Smooth muscle cell (in vitro differentiated cells): ENCODE results near the gene YKT6. TPM values are rescaled to one million over a fixed set of nuclear protein-coding genes. Genes with fewer than 3 reads are reported as not detected.
A peak's percentile ranks its signal among the peaks of the same experiment; 100 is the strongest.
"Not testable (repeated sequence)": the region's sequence is repeated elsewhere in the genome, so short reads cannot be mapped to it uniquely, and the experiment has no call there.

Source experiments
- DNase-seq: peaks from one replicate; lab custom pipeline; 2025; ENCODE audit not compliant: unreplicated experiment; lab: John Stamatoyannopoulos, UW
- H2AFZ ChIP-seq: fragments of 200-600 bp; sonication (generic); 2 replicates; pipeline ENCODE4 v1.6.0; 2016; ENCODE audit warnings: antibody characterized with exemption, low read depth, mild to moderate bottlenecking
- H3F3A ChIP-seq: fragments of 200-600 bp; sonication (generic); 2 replicates; pipeline ENCODE4 v1.6.0; 2017; ENCODE audit warnings: antibody characterized with exemption, low read depth
- H3K27ac ChIP-seq: fragments of 200-600 bp; sonication (generic); 2 replicates; pipeline ENCODE4 v1.5.1; 2016; ENCODE audit warnings: low read depth, mild to moderate bottlenecking
- H3K27me3 ChIP-seq: fragments of 200-600 bp; sonication (generic); 2 replicates; pipeline ENCODE4 v1.6.1; 2016; ENCODE audit warnings: low read depth, mild to moderate bottlenecking
- H3K36me3 ChIP-seq: fragments of 200-600 bp; sonication (generic); 2 replicates; pipeline ENCODE4 v1.5.1; 2016; ENCODE audit warnings: low read depth
- H3K4me1 ChIP-seq: fragments of 200-600 bp; sonication (generic); 2 replicates; pipeline ENCODE4 v1.5.1; 2016; ENCODE audit warnings: low read depth
- H3K4me2 ChIP-seq: fragments of 200-600 bp; sonication (generic); 2 replicates; pipeline ENCODE4 v1.6.0; 2016; ENCODE audit warnings: mild to moderate bottlenecking
- H3K4me3 ChIP-seq: fragments of 200-600 bp; sonication (generic); 2 replicates; pipeline ENCODE4 v1.5.1; 2016; ENCODE audit warnings: mild to moderate bottlenecking
- H3K79me2 ChIP-seq: fragments of 200-600 bp; sonication (generic); 2 replicates; pipeline ENCODE4 v1.6.0; 2016; ENCODE audit warnings: low read depth, mild to moderate bottlenecking
- H3K9ac ChIP-seq: fragments of 200-600 bp; sonication (generic); 2 replicates; pipeline ENCODE4 v1.6.0; 2016; ENCODE audit warnings: low read depth
- H3K9me3 ChIP-seq: fragments of 200-600 bp; sonication (generic); replicated peaks from 2 replicates; pipeline ENCODE4 v1.5.1; 2016; ENCODE audit warnings: low read depth
- H4K20me1 ChIP-seq: fragments of 200-600 bp; sonication (generic); 2 replicates; pipeline ENCODE4 v1.6.0; 2016; ENCODE audit warnings: low read depth
- WGBS: methylation state at CpG from one replicate; pipeline ENCODE4 v1.1.7; 2016; ENCODE audit warnings: low lambda C conversion rate; 5-methylcytosine and 5-hydroxymethylcytosine counted together
- polyA plus RNA-seq: library from polyadenylated mRNA; unstranded; fragments of >200 nt; fragmentation: Nextera tagmentation; extraction: Ambion mirVana; gene quantifications from 2 replicates; pipeline ENCODE4 v1.2.1, GENCODE V29; 2016
- total RNA-seq: library from RNA; depleted of rRNA; stranded (reverse); fragments of >200 nt; gene quantifications from 2 replicates; pipeline ENCODE4 v1.2.3, GENCODE V29; 2014
- TF ChIP-seq, protein P1 (sequence below): fragments of 200-600 bp; sonication (generic); IDR thresholded peaks from 2 replicates; pipeline ENCODE4 v1.5.1; 2017; ENCODE audit warnings: borderline replicate concordance, mild to moderate bottlenecking, antibody characterized with exemption; ENCODE audit not compliant: insufficient read depth, poor library complexity, severe bottlenecking

Gene YKT6
- total and polyA plus RNA-seq, 2 experiments from 2014 or later: 64.2 to 86.5 TPM

DNA sequence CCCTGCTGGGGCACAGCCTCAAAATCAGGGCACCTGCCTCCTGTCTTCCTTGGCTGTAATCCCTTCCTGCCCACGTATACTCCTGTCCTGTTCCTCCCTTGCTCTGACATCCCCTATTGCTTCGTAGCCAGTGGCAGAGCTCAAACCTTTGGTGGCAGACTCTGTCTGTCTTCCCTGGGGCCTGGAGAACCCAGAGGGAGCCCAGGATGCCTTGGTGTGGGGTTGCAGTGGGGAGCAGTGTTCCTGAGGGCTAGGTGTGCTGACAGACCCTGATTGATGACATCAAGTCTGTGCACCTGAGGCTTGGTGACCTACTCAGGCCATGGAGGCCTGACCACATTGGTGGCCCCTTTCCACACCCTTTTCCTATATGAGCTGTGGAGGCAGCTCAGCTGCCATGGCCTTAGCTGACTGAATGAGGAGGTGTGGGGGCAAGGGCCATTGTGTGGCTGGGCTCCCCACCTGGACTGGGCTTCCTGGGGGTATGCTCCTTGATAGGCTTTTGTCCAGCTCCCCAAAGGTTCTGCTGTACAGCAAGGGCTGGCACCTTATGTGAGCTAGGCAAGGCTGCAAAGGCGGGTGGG is 6.1 kb upstream of the YKT6 start:
- TF ChIP-seq, protein P1, sequence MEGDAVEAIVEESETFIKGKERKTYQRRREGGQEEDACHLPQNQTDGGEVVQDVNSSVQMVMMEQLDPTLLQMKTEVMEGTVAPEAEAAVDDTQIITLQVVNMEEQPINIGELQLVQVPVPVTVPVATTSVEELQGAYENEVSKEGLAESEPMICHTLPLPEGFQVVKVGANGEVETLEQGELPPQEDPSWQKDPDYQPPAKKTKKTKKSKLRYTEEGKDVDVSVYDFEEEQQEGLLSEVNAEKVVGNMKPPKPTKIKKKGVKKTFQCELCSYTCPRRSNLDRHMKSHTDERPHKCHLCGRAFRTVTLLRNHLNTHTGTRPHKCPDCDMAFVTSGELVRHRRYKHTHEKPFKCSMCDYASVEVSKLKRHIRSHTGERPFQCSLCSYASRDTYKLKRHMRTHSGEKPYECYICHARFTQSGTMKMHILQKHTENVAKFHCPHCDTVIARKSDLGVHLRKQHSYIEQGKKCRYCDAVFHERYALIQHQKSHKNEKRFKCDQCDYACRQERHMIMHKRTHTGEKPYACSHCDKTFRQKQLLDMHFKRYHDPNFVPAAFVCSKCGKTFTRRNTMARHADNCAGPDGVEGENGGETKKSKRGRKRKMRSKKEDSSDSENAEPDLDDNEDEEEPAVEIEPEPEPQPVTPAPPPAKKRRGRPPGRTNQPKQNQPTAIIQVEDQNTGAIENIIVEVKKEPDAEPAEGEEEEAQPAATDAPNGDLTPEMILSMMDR: no peak
- no peaks in the 10 kb centered on the region for H3K4me1 ChIP-seq
- no peak for DNase-seq
- no peak overlapping the region for H3K4me3 ChIP-seq
- H3K9ac ChIP-seq: no peak overlapping the region
- 99% methylated on average over 3 of the region's 3 CpGs for WGBS
- no peaks in the 10 kb centered on the region for H3K9me3 ChIP-seq
- H3K36me3 ChIP-seq: no peaks in the 10 kb centered on the region
- H3K4me2 ChIP-seq: no peak overlapping the region
- H4K20me1 ChIP-seq: no peaks in the 10 kb centered on the region
- H2AFZ ChIP-seq: no peak overlapping the region
- no peaks in the 10 kb centered on the region for H3K79me2 ChIP-seq
- no peaks in the 10 kb centered on the region for H3F3A ChIP-seq
- H3K27ac ChIP-seq: no peak overlapping the region
- no peaks in the 10 kb centered on the region for H3K27me3 ChIP-seq

DNA sequence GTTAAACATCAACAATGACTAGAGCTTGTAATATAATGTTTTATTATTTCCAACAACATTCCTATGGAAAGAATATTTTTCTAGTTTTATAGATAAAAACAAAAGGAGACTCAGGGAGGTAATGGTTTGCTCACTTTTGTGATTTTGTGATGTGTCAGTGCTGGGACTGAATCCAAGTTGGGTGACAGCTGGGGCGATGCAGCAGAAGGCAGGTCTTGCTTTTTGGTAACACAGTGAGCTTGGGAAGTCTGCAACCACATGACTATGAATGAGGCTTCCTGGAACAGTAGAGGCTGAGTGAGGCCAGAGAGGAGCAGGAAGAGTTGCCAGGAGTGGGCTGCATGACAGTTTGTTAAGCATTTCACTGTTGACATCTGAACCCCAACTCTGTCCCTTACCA is 4.9 kb upstream of the YKT6 start:
- Histone ChIP-seq H3K4me2 (no peak overlapping the region), H3K4me3 (no peak overlapping the region), H3K79me2 (peaks cover under 1% of the 10 kb centered on the region), H3K4me1 (no peaks in the 10 kb centered on the region), H3K9me3 (no peaks in the 10 kb centered on the region), H3K9ac (no peak overlapping the region), H3K27ac (no peak overlapping the region), H4K20me1 (no peaks in the 10 kb centered on the region), H3F3A (no peaks in the 10 kb centered on the region), H3K27me3 (no peaks in the 10 kb centered on the region), H3K36me3 (no peaks in the 10 kb centered on the region), H2AFZ (no peak overlapping the region)
- no peak for DNase-seq
- WGBS: 79% methylated on average over 1 of the region's 1 CpG
- TF ChIP-seq, protein P1: no peak

DNA sequence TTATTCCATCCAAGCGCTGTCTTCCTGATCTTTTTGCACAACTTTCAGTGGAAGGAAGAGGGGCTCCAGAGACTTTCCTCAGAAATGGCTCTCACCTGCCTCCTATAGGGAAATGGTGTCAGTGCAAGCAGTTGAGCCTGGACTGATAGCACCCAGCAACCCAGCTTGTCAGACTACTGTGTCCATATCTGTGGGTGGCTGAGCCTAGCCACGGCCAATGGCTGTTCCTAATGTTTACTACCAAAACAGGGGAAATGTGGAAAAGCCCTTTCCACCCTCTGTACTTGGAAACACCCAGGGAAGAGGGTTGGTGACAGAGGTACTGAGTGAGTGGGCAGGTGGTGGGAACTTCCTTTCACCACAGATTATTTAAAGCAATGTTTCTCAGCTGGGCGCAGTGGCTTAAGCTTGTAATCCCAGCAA is 4.3 kb upstream of the YKT6 start:
- Histone ChIP-seq H3K9ac (no peak overlapping the region), H2AFZ (no peak overlapping the region), H3K9me3 (no peaks in the 10 kb centered on the region), H3K27ac (no peak overlapping the region), H3K4me1 (no peaks in the 10 kb centered on the region), H3F3A (no peaks in the 10 kb centered on the region), H3K79me2 (peaks cover 6% of the 10 kb centered on the region), H3K36me3 (no peaks in the 10 kb centered on the region), H3K4me3 (no peak overlapping the region), H3K4me2 (no peak overlapping the region), H4K20me1 (peaks cover 2% of the 10 kb centered on the region), H3K27me3 (no peaks in the 10 kb centered on the region)
- TF ChIP-seq, protein P1: peak; percentile 57
- WGBS: 28% methylated on average over 3 of the region's 3 CpGs
- no peak for DNase-seq

DNA sequence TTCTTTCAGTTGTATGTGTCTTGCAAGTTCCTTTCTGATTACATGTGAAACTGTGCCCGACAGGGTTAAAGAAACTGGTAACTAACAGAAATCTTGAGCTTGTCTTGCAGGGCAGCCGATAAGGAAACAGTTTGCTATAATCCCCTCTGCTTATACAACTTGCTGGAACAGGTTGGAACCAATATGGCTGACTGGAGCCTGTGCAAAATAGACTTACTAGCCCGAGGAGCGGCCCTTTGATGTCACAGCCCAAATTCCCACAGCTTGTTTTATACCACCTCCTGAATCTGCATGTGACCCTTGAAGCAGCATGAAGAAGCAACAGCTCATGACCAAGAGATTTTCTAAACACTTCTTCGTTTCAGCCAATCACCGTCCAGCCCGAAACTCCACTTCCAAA is 3.3 kb upstream of the YKT6 start:
- H3K4me1 ChIP-seq: no peaks in the 10 kb centered on the region
- H3K27me3 ChIP-seq: no peaks in the 10 kb centered on the region
- no peaks in the 10 kb centered on the region for H3F3A ChIP-seq
- no peaks in the 10 kb centered on the region for H3K9me3 ChIP-seq
- H3K4me3 ChIP-seq: no peak overlapping the region
- no peak overlapping the region for H3K27ac ChIP-seq
- DNase-seq: no peak
- H2AFZ ChIP-seq: no peak overlapping the region
- H4K20me1 ChIP-seq: peaks cover 12% of the 10 kb centered on the region
- TF ChIP-seq, protein P1: no peak
- no peak overlapping the region for H3K4me2 ChIP-seq
- WGBS: 90% methylated on average over 7 of the region's 7 CpGs
- H3K9ac ChIP-seq: no peak overlapping the region
- no peaks in the 10 kb centered on the region for H3K36me3 ChIP-seq
- H3K79me2 ChIP-seq: peaks cover 16% of the 10 kb centered on the region

DNA sequence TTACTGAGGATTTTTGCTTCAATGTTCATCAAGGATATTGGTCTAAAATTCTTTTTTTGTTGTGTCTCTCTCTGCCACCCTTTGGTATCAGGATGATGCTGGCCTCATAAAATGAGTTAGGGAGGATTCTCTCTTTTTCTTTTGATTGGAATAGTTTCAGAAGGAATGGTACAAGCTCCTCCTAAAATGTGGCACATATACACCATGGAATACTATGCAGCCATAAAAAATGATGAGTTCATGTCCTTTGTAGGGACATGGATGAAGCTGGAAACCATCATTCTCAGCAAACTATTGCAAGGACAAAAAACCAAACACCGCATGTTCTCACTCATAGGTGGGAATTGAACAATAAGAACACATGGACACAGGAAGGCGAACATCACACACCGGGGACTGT is 615 bp upstream of the YKT6 start:
- not testable (repeated sequence) for H3K27me3 ChIP-seq, H3K4me2 ChIP-seq, H3K9ac ChIP-seq, H3K36me3 ChIP-seq, H2AFZ ChIP-seq, DNase-seq, H3K27ac ChIP-seq, H3K4me1 ChIP-seq, H3F3A ChIP-seq, H3K9me3 ChIP-seq, H3K4me3 ChIP-seq
- peaks cover 39% of the 10 kb centered on the region for H4K20me1 ChIP-seq
- peaks cover 42% of the 10 kb centered on the region for H3K79me2 ChIP-seq
- no CpG with 5 or more reads among the region's 3 CpGs for WGBS
